Right ventricle myocardium superior (tissue), 1 donor: Measurements from ENCODE around the gene DCTN5. TPM values are rescaled to one million over a fixed set of nuclear protein-coding genes. Genes with fewer than 3 reads are reported as not detected.

Experiments used
- ATAC-seq: fragments of 200-7000 bp; cut with Tn5 transposase; one replicate; pipeline ENCODE4 v1.9.1; 2020; ENCODE audit warnings: mild to moderate bottlenecking; ENCODE audit not compliant: poor library complexity
- DNase-seq: peaks from one replicate; pipeline ENCODE4 v3.0.0-alpha.2; 2020
- intact Hi-C: fragments of 100-400 bp; cut with DNase I; formaldehyde crosslinking; loops from one replicate; pipeline ENCODE4 v1.11.2; 2022
- total RNA-seq: library from RNA; stranded (reverse); fragmentation: NEBNext Ultra II Directional; extraction: Animal tissue kit (Norgen Biotek cat#: 25700); gene quantifications from one replicate; pipeline ENCODE4 v1.2.1, GENCODE V29; 2021
- donor health status: DM: no; HTN: yes; CAD: no; lungs with severe emphysema.

Gene DCTN5
- total RNA-seq, 1 donor from 2014 or later = 34.4 TPM

DNA sequence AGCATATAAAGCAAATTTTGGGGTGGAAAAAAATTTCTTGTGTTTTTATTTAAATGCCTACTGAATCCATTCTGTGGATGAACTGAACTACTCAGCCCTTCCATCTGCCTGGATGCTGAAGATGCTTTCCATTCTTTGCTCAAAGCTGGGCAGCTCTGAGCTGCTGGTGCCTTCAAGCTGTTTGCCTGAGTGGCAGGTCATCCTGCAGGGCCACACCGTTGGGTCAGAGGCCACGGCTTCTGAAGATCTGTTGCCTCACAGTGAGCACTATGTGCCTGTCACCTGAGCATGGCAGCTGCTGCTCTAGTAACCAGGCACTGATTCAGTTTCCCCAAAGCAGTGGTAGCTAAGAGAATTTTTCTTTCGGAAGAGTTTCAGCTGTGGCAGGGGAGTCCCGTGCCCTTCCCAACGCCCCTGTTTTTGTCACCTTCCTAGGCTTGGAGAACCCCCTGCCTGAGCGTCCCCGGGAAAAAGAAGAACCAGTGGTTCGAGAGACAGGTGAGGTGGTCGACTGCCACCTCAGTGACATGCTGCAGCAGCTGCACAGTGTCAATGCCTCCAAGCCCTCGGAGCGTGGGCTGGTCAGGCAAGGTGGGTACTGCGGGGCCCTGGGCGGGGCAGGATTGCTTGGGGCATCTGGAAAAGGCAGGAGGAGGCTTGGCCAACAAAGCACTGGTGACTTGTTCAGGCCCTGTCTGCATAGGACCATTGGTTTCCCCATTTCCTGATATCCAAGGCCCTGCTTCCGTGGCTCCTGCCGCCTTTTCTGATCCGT lies 46.0 kb downstream of the DCTN5 start:
- intact Hi-C loops = no loop called here
- DNase-seq (no peak), ATAC-seq (no peak)

GRCh38 chr16:23689442-23690187 lies 48.3 kb downstream of the DCTN5 start:
- no peak for ATAC-seq
- intact Hi-C loops = no loop called here
- DNase-seq = no peak

GRCh38 chr16:23690771-23691482 lies 49.7 kb downstream of the DCTN5 start:
- intact Hi-C loops = no loop called here
- DNase-seq (no peak), ATAC-seq (no peak)

DNA sequence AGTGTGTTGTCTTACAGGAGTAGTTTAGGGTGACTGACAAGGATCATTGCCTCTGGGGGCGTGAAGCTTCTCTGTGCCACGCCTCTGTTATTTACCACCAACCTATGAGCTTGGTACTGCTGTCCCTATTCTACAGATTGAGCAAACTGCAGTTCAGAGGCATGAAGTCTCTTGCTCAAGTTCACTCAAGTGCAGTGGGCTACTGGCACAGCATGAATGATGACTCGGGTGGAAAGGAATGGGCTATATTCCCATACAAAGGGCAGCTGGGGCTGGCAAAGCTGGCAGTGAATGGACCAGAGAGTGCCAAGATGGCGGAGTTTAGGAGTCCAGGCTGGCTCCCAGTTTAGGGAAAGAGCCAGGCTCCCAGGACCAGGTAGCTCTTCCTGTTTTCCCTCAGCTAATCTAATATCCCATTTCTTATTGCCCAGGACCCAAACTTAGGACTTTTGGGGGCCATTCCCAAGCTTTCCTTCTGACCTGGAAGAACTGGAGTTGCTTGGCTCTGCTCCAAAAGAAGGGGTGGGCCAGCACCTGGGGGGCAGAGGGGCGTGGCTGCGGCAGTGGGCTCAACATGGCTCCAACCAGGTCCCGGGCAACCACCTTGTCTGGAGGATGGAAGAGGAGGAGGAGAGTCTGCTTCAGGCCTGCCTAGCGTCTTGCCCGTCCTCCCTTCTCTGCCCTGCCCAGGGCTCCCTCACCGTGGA lies 50.4 kb downstream of the DCTN5 start:
- intact Hi-C loops = no loop called here
- DNase-seq (no peak), ATAC-seq (no peak)

DNA sequence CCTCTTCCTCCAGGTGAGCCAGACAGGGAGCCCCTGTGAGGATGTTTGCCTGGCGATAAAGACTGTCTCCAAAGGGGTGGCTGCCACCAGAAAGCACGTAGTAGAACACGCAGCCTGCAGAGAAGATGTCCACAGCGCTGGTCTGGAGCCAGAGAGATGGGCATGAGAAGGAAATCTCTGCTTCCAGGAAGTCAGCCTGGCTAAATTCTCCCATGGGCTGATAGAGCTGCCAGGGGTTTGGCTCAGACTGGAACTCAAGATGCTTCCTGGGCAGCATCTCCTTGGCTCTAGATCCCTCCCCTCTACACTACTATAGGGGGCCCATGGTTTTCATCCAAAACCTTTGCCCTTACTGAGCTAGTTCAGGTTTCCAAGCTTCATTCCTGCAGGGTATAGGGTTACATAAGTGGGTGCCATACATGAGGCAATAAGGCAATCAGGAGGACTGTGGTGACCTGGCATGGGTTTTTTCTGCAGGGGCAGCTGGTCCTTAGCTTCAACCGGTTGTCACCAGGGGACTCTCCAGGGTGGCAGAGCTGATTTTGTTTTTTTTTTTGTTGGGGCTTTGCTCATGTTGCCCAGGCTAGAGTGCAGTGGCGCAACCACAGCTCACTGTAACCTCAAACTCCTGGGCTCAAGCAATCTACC lies 51.0 kb downstream of the DCTN5 start:
- intact Hi-C loops = no loop called here
- DNase-seq = no peak
- no peak for ATAC-seq

DNA sequence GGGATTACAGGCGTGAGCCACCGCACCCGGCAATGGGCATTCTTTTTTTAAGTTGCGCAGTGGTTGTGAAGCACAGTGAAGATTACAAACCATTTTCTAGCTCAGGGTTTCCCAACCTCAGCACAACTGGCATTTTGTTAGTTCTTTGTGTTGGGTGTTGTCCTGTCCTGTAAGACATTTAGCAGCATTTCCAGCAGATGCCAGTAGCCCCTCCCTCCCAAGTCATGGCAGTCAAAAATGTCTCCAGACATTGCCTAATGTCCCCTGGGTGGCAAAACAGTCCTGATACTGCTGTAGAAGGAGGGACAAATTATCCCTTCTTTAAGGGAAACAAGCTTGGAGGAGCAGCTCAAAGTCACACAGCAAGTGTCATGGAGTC lies 53.0 kb downstream of the DCTN5 start:
- intact Hi-C loops = no loop called here
- ATAC-seq (no peak), DNase-seq (no peak)

GRCh38 chr16:23694644-23695373 lies 53.5 kb downstream of the DCTN5 start:
- no peak for DNase-seq
- ATAC-seq = peak; percentile 48
- intact Hi-C loops = no loop called here

DNA sequence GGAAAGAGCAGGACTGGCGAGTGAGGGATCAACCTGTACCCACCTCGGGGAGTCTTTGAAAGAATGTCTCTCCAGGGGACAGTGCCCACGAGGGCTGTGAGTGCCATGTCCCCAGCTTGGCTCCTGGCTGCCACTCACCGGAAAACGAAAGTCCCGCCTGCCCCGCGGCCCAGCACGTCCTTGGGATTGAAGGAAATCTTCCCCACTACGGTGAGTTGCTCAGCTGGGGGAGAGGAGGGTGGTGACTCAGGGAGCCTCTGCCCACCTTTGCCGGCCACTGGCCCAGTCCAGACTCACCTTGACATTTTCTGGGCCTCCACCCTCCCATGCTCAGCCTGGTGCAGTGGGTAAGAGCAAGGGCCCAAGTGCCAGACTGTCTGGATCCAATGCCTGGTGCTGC lies 54.5 kb downstream of the DCTN5 start:
- intact Hi-C loops = no loop called here
- ATAC-seq (no peak), DNase-seq (no peak)

DNA sequence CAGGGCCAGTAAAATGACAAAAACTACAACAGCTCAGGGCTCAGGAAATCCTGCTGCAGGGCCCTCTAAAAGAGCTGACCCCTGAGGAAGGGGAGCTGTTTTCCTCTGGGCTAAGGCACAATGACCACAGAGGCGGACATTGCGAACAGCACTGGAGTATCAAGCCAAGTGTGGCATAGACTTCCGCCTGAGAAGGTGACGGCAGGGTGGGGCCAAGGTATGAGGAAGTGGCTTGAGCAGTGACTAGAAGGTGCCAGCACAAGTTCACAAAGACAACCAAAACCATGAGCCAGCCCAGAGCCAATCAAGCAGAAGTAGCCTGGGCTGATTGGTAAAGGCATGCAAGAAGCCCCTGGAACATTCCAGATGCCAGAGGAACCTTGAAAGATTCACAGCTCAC lies 57.8 kb downstream of the DCTN5 start:
- intact Hi-C loops = no loop called here
- no peak for DNase-seq
- no peak for ATAC-seq

- intact Hi-C loops = no loop called here
- no peak for DNase-seq
- no peak for ATAC-seq
These were observed 58.8 kb downstream of the DCTN5 start for GRCh38 chr16:23700093-23700492.

DNA sequence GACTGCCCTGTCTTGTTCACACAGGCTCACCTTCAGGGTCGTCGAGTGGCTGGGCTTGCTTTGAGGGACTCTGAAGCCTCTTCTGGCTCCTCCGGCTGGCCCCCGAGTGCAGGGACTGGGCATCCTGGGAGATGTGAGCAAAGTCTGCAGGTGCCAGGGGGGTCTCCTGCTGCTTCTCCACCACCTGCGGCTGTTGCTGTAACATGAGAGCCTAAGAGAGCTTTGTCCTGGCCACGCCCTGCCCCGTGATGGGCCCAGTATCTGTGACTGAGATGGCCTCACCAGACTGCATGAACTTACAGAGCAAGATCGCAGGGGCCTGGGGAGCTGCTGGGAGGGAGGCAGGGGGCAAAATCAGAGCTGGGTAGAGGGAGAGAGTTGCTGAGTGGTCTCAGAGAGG lies 59.2 kb downstream of the DCTN5 start:
- ATAC-seq (no peak), DNase-seq (no peak)
- intact Hi-C loops = no loop called here

DNA sequence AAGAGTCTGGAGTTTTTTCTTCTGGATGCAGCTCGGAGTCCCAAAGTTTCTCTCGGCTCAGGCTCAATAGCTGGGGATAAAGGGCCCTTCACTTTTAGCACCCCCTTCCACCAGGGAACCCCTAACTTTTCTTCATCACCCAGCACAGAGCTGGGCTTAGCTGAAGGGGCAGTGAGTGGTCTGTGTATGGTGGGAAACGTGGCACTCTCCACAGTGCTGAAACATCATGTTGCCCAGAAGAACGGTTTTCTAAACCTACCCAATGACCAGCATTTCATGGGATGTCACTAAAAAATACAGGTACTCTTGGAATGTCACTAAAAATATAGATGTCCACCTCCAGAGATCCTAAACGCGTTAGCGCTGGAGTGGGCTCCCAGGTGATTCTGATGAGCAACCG lies 59.8 kb downstream of the DCTN5 start:
- DNase-seq = no peak
- intact Hi-C loops = no loop called here
- no peak for ATAC-seq

DNA sequence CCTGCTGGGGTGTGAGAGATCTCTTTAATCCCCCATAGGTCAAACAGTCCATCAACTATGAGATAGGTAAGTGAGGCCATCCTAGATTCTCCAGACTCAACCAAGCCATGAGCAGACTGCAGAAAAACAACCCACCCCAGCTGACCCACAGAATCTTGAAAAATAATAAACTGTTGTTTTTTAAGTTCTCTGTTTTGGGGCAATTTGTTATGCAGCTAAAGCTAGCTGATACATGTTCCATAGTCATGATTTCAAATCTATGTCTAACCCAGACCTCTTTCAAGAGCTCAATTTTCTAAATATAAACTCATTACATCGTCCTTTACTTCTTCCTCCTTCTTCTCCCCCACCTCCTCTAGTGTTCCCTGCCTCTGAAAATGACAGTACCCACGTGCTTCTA lies 61.7 kb downstream of the DCTN5 start:
- intact Hi-C loops = no loop called here
- DNase-seq (no peak), ATAC-seq (no peak)

DNA sequence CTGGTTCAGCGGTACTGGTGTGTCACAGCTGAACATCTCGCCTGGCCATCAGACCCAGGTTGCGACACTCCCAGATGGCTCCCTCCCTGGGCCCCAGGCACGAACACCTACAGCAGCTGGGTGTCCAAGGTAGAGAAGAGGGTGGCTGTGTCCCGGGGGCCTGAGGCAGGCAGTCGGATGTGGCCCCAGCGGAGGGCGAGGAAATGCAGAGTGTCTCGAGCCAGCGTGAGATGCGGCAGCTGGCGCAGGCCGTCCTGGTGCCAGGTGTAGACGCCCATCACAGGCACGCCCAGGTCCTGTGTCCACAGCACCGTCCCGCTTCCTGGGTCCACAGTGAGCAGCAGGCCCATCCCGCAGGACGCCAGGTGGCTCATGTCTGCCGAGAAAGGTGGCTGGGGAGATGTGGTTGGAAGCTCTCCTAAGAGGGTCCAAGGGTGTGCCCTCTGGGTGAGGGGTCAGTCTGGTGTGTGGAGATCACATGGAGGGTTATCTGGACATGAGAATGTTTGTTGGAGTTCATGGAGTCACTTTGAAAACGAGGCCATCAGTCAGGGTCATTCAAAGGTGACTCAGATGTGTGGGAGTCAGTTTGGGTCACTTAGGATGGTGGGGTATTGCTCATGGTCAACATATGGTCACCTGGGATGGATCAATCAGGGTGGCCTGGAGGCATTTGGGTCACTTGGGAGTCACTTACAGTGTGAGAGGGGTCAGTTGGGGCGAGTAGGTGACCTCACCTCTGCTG lies 63.7 kb downstream of the DCTN5 start:
- DNase-seq = no peak
- intact Hi-C loops = no loop called here
- no peak for ATAC-seq

GRCh38 chr16:23705517-23705902 lies 64.2 kb downstream of the DCTN5 start:
- ATAC-seq = no peak
- no peak for DNase-seq
- intact Hi-C loops = no loop called here

DNA sequence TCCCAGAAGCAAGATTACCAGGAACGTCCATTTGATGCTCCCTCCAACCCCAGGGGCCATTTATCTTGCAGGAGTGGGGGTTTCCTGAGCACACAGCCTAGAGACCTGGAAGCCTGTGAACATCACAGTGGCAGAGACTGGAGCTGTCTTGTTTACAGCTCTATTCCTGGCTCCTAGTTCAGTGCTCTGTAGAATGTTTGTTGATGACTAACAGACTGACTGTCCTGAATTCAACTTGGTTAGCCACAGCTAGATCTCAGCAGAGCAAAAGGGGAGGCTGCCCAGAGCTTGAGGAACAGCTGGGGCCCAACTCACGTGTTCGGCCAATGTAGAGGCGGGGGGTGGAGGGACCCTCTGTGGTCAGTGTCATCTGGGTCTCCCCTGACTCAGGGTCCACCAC lies 65.2 kb downstream of the DCTN5 start:
- ATAC-seq = no peak
- intact Hi-C loops = no loop called here
- no peak for DNase-seq

- intact Hi-C loops = no loop called here
These were observed 68.3 kb downstream of the DCTN5 start for GRCh38 chr16:23709536-23709935.

GRCh38 chr16:23710008-23710407 lies 68.7 kb downstream of the DCTN5 start:
- intact Hi-C loops = no loop called here
- no peak for ATAC-seq
- DNase-seq = no peak

More at GRCh38 chr16:23709536-23709935, 68.3 kb downstream of the DCTN5 start:
- DNase-seq = no peak
- no peak for ATAC-seq
